NCI-H2029 treated with DMSO at 0.1 percent for 48 hours (cell line): ENCODE results near the gene PLEKHA6.
A peak's percentile ranks its signal among the peaks of the same experiment; 100 is the strongest.
"Not testable (repeated sequence)": the region's sequence is repeated elsewhere in the genome, so short reads cannot be mapped to it uniquely, and the experiment has no call there.

ENCODE experiments used
- DNase-seq: peaks from one replicate; lab custom pipeline; 2025; lab: John Stamatoyannopoulos, UW

Gene PLEKHA6

GRCh38 chr1:204335533-204335932 is 24.2 kb downstream of the PLEKHA6 start:
- no peak for DNase-seq

DNA sequence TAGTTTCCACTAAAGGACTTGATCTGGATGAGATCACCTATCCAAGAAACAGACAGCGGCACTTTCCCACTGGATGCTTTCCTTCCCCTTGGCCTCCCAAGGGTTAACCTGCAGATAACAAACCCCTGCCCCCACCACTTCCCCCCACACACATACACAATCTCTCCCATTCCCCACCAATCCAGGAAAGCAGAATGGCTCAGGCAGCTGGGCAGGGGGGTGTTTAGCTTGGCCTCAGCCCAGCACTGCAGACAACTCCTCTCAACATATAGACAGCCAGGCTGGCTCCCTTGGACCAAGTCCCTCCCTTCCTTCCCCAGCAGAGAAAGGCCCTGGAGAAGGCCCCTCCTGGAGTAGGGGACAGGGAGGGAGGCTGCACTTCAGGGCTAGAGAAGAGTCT is 24.6 kb downstream of the PLEKHA6 start:
- DNase-seq = no peak

DNA sequence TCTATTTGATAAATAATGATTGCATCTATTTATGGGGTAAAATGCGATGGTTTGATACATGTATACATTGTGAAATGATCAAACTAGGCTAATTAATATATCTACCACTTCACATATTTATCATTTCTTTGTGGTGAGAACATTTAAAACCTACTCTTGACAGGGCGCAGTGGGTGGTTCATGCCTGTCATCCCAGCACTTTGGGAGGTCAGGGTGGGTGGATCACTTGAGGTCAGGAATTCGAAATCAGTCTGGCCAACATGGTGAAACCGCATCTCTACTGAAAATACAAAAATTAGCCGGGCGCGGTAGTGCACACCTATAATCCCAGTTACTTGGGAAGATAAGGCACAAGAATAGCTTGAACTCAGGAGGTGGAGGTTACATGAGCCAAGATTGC is 25.3 kb downstream of the PLEKHA6 start:
- no peak for DNase-seq

- no peak for DNase-seq
Measured at GRCh38 chr1:204333427-204333826, 26.3 kb downstream of the PLEKHA6 start.

GRCh38 chr1:204331847-204332487 is 27.8 kb downstream of the PLEKHA6 start:
- DNase-seq = peak; percentile 67

DNA sequence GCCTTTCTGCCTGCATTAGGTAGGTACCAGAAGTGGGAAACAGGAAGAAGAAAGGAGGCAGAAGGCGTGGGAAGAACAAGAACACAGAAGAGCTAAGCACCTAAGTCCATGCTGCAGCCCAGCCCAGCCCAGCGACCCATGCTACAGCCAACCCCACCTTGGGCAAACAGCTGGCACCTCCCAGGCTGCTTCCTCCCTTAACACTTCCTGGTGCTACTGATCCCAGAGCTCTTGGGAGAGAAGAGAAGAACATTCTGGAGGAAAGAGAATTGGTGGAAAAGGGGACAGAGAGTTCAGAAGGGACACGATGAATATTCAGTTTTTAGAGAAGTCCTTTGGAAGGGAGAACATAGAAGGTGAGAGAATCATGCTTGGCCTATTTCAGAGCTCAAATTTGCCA is 28.5 kb downstream of the PLEKHA6 start:
- DNase-seq = peak; percentile 62

DNA sequence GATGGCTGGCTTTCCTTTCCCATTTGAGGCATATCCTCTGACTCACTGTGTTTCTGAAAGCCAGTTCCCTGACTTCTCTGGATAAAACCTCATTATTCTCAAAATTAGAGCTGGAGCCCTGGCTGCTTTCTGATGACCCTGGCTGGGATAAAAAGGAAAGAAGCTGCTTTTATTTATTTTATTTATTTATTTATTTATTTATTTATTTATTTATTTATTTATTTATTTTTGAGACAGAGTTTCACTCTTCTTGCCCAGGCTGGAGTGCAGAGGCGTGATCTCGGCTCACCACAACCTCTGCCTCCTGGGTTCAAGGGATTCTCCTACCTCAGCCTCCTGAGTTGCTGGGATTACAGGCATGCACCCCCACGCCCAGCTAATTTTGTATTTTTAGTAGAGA is 31.9 kb downstream of the PLEKHA6 start:
- DNase-seq = not testable (repeated sequence)

- no peak for DNase-seq
Measured at GRCh38 chr1:204327359-204327758, 32.4 kb downstream of the PLEKHA6 start.

- no peak for DNase-seq
Measured at GRCh38 chr1:204326771-204327300, 32.9 kb downstream of the PLEKHA6 start.

GRCh38 chr1:204325944-204326343 is 33.8 kb downstream of the PLEKHA6 start:
- DNase-seq = no peak

DNA sequence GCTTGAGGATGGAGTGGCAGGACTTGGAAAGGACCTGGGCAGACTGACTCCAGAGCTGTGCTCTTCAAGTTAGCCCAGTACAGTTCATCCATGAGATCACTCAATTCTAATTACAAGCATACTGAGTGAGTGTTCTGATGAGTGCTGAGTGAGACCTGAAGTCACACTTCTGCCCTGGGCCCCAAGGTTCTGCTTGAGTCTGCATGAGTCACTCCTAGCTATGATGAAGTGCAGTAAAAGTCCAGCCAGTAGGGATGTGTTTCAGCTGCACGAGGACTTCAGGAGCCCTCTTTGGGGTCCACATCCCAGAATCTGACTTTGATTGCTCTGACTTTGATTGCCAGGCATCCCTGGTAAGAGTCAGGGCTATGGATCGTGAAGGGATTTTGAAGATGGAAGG is 35.8 kb downstream of the PLEKHA6 start:
- DNase-seq = no peak

DNA sequence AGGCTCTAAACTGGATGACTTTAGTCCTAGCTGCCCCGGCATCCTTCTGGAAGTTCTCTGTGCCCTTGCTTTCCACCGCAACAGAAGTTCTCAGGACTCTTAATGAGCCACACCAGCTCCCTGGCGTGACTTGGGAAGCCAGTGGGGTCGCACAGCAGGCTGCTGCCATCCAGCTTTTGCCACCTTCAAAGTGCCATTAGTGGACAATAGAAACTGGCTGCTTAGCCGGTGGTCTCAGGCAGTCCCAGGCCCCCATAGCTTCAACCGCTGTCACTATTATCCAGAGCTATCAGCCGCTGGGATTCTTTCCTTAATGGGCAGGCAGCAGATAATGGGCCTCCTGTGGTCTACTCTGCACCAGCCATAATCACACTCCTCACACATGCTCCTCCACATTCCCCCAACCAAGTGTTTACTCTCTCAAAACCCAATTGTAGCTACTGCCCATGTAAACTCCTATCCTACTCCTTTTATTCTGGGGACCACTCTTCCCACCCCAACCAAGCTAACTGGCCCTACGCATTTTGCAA is 37.3 kb downstream of the PLEKHA6 start:
- no peak for DNase-seq

DNA sequence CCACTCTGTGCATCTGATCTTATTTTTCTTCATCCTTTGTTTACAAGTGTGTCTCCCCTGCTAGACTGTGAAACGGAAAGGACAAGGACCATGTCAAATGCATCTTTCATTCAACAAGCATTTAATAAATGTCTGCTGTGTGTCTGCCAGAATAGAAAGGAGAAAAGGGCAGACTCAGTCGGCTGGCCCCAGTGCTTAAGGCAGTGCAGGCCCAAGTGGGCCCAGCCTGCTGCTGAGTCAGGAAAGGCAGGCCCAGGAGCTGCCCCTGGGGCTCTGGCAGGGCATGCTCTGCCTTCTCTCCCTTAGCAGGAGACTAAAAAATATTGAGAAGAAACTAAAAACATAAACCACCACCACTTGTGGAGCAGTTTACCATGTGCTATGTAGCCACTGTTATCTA is 38.1 kb downstream of the PLEKHA6 start:
- DNase-seq = no peak

DNA sequence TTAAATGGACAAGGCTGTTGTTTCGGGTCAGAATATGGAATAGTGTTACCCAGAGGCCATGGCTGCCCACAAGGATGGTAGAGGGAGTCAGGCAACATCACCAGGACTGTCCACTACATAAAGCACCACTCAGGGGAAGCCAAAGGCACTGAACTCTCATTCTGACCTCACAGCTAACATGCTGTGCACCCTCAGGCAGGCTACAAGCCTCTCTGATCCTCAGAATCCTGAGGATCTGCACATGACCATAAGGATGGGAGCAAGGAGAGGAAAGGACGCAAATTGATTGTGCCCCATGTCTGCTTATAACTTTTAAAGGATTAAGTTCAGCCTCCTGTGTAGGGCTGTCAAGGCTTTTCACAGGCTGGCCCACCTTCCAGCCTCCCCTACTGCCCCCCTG is 38.7 kb downstream of the PLEKHA6 start:
- no peak for DNase-seq

- DNase-seq = no peak
Measured at GRCh38 chr1:204320382-204320804, 39.3 kb downstream of the PLEKHA6 start.

GRCh38 chr1:204319462-204319861 is 40.3 kb downstream of the PLEKHA6 start:
- no peak for DNase-seq

DNA sequence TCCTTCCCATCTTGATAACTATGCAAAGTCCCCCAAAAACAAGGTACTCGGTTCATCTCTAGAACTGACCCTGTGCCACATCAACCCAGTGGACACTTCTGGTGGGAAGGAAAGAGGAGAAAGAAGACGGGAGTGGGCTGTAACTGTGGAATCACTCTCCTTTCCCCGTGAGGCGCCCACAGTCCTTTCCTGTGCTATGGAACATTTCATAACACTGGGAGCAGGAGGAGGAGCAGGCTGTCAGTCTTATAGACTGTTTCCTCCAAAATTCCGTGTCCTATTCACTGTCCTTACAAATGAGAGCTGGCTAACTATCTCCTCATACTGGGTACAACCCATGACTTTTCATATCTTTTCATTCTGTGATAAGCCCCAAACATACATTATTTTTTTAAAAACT is 40.7 kb downstream of the PLEKHA6 start:
- DNase-seq = no peak

DNA sequence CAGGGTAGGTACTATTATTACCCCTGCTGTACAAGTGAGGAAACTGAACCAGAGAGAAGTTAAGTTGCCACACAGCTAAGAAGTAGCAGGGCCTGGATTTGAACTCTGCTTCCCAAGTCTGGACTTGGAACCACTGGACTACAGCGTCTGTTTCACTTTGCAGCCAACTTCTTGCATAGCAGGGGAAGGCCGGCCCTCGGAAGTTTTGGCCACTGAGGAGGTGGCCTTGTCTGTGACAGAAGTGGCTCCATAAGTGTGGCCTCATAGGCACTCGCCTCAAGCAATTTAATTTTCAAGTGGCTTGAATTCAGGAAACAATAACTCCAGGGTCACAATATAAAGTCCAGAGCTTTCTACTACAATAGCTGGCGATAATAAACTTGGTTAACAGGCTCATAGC is 41.4 kb downstream of the PLEKHA6 start:
- DNase-seq = no peak

- DNase-seq = no peak
Measured at GRCh38 chr1:204317170-204317569, 42.6 kb downstream of the PLEKHA6 start.

DNA sequence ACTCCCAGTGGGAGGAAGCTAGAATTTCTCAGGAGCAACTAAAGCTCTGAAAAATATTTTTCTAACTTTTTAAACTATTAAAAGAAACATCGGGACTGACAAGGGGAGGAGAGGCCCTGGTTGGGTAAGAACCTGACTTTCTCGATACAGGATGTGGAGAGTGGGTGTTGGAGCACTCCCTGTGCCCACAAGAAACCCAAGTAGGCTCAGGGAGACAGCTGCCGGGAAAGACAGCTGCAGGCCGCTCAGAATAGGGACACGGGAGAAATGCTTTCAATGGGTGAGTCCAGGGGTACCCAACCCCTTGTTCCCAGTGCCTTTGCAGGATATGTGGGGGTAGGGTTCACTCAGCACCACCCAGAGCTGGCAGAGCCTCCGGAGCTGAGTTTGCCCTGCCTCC is 43.6 kb downstream of the PLEKHA6 start:
- DNase-seq = no peak

- no peak for DNase-seq
Measured at GRCh38 chr1:204314893-204315658, 44.7 kb downstream of the PLEKHA6 start.

DNA sequence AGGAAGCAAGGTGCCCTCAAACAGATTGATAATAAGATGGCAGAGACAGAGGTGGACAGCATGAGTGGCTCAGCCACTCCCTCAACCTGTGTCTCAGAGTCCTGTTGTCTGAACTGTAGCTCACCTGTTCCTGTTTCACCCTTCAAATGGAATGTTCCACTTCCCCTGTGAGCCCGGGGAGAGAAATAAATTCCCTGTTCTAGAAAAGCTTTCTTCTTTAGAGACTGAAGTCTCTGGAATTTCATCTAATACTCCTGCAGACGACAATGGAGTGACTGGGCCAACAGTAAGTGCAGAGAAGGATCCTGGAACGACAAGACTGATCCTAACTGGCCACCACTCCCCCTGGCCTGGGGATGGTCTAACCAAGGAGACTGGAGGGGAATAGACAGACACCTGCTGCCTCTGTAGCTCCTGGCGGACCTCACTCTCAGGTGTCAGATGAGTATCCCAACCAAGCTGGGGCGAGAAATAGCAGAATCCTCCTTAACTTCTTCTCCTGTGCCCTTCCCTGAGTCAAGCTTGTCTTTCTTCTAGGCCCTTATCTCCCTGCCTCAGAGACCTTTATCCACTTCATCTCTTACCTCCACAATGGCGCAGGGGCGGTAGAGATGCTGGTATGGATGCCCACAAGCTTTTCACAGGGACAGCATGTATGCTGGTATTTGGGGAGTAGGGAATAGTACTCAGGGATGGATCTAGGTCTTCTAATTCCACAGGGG is 45.4 kb downstream of the PLEKHA6 start:
- DNase-seq = peak; percentile 89

DNA sequence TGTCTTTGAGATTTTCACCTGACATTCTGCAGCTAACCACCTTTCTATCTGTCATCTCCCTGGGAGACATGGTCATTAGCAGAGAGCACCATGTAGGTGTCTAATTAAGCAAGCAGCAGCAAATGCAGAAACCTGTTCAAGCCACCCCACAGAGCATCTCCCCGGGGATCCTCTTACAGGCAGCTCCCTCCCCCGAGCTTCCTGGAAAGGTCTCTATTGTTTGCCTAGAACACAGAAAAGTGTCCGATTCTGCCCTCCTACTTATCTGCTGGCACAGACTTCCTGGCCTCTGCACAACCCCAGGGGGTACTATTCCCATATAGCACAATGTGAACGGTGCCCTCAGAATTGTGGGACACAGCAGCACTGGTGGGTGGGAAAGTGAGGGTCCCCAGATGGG is 46.1 kb downstream of the PLEKHA6 start:
- peak; percentile 63 for DNase-seq
